ENCODE results near the gene OR8B3.

DNA sequence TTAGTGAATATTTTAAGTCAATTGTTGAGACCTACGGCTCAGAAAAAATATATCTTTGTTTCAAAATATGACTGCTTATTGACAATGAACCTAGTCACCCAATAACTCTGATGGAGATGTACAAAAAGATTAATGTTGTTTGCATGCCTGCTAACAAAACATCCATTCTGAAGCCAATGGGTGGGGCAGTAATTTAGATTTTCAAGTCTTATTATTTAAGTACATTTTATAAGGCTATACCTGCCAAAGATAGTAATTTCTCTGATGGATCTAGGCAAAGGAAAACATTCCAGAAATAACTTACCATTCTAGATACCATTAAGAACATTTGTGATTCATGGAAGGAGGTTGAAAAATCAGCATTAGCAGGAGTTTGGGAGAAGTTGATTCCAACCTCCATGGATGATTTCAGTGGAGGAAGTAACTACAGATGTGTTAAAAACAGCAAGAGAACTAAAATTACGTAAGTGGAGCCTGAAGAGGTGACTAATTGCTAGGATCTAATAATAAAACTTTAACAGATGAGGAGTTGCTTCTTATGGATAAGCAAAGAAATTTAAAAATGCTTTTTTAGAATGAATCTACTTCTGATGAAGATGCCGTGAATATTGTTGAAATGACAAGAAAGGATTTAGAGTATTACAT, 52.4 kb downstream of the OR8B3 start:
- TF ChIP-seq POLR2A (IDR thresholded peaks at IDR 0.05): no peak
- TF ChIP-seq POLR2AphosphoS5 (IDR thresholded peaks at IDR 0.05): no peak
- no peak for TF ChIP-seq CTCF (IDR thresholded peaks at IDR 0.05)

Measured in sigmoid colon (tissue), 4 donors.